HG03196 (cell line): ENCODE measurements around the gene FAM117A.

Experiments
- ATAC-seq: cut with Tn5 transposase; IDR thresholded peaks from one replicate; pipeline ENCODE4 v1.9.1; 2021; ENCODE audit not compliant: unreplicated experiment

The FAM117A gene

GRCh38 chr17:49715216-49715615, 48.7 kb downstream of the FAM117A start:
- no peak for ATAC-seq

DNA sequence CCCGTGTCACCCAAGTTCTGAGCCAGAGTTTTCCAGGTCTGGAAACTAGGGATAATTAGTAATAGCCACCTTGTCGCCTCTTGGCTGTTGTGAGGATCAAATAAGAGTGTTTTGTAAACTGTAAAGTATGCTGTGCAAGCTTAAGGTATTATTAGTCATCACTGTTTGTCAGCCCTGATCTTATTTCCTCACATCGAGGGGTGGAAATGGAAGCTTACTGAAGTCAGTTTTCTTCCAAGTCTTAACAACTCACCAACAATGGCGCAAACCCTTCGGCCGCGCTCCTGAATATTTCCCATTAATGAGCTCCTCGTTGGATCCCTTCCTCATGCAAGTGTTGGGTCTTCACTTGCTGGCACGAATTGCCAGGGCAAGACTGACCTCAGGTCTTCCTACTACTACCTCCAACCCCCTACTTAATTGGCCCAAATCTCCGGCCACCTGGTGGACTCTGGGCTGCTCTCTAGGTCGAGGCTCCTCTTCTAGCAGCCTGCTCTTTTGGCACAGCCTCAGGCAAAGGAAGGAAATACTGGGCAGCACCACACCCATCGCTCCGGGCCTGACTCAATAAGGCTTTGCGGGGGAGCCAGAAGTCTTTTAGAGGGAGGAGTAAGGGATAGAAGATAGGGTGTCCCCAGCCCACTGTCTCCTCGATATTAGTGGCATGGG, 55.3 kb downstream of the FAM117A start:
- no peak for ATAC-seq

DNA sequence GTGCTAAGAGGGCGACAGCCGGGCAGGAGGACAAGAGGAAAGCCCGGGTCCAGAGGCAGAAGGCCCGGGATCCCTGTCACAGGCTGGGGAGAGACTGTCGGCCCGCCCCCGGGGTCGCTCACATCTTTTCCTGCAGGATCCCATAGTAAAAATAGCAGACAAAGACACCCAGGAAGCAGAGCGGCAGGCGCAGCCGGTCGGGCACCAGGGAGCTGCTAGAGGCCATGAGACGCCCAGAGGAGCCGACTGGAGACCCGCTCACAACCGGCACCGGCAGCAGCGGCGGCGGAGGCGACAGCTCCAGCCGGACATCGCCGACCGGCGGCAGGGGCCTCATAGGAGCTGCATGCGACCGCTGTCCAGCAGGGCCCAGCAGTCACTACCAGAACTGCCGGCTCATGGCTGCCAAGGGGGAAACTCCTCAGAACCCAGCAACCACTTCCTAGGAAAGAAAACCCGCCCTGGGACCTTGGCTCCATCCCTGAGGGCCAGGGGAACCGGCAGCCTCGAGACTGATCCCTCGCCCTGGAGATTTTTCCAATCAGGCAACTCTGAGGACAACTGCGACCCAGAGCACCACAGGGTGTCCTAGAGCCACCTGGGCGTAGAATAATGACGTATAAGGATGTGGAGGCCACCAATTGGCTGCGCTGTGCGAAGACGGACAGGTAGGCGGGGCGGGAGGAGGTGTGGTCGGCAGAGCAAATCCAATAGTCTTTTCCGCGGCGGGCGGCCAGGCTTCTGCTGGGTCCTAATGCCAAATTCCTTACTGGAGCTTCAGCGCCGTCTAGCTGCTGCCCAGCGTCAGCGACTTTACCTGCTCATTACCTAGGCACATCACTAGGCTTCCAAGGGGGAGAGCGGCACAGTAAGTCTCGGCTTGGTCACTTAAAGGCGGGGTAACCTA, 56.1 kb downstream of the FAM117A start, which contains the start of gene SLC35B1:
Gene SLC35B1, minus strand, starts transcription at position 357 of the 907 bp plus-strand sequence. Its CDS starts 131 bp downstream, at position 226.
- ATAC-seq: peak; percentile 85

DNA sequence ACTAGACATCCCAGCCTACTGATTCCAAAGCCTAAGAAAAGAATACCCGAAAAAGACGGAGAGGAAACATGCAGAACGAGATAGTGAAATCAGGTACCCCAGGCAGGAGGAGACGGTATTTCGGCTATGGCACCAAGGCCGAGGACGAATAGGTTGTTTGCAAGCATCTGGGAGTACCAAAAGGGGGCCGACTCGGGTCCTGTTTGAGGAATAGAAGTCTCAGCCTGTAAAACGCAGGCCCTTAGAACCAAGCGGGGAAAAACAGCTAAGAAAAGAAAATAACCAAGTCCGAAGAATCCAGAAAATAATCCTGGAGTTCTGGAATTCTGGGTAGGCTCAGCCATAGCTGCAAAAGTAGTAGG, 56.7 kb downstream of the FAM117A start:
- ATAC-seq: no peak

DNA sequence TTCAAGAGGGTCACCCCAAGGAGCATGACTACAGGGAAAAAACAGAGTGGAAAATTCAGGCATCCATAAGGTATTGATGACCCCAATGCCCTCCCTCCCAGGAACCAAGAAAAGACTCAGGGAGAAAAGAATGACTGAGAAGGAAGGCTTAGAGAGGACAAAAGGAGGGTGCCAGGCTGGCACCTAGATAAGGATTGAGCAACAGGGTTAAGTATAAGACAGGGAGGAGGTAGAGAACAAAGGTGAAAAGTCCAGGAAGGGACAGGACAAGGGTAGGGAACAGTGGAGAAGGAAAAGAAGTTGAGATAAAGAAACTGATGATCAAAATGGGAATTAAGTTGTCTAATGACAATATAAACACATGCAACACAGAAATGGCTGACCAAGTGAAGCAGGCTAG, 58.7 kb downstream of the FAM117A start:
- ATAC-seq: no peak

GRCh38 chr17:49703557-49704277, 60.2 kb downstream of the FAM117A start:
- no peak for ATAC-seq

DNA sequence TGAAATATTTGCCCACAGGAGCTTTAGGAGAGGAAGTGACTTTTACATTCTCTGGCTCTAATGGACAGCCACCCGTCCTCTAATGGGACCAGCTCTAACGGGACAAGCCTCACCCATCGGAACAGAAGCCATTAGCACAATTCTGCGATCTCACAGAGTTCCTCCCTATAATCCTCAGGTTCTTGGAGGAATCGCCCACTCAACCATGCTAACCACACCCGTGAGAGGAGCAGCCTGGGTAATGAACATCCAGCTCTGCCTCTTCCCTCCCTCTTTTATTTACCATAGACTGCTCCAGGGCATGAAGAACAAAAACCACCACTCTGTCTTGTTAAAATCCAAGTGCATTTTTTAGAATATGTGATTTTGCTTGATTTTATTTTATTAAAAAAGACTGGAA, 63.0 kb downstream of the FAM117A start:
- ATAC-seq: no peak

DNA sequence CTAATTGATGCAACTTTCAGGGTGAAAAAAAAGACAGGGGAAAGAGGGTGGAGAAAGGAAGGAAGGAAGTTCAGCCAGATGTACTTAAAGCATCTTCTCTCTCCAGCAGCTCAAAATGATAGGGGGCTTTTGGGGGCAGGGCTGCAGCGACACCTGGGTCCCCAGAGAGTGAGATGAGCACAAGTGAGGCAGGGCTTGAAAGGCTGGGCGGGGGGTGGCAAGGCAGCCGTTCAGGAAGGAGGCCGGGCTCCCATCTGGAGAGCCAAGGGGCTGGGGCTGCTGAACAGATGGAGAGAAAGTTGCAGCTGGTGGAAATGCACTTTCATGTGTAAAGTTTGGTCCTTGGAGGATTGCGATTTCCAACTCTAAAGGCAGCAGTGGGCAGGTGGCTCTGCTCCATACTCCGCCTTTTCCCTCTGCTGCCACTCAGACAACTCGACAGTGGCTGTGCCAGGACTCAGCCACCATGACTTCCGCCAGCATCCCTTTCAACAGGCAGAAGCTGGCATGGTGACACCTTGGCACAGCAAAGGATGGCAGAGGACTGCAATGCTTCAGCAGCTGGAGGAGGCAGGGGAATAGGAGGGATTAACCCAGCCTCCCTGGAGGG, 63.9 kb downstream of the FAM117A start:
- no peak for ATAC-seq

DNA sequence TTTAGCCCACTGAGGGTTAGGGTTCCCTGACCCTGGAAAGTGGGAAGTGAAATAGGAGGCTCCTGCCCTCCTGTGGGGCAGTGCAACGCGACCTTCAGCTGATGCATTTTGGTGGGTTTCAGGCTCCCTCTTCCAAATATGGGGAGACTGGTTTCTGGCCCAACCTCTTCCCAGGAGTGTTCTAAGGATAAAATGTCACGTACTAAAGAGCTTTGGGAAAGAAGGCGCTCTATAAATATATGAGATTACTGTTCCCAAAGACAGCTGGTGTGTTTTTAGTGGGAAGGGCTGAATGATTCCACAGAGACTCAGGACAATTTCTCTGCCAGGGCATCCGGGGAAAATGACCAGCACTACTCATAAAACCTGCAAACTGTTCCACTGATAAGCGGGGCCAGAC, 65.9 kb downstream of the FAM117A start:
- no peak for ATAC-seq

DNA sequence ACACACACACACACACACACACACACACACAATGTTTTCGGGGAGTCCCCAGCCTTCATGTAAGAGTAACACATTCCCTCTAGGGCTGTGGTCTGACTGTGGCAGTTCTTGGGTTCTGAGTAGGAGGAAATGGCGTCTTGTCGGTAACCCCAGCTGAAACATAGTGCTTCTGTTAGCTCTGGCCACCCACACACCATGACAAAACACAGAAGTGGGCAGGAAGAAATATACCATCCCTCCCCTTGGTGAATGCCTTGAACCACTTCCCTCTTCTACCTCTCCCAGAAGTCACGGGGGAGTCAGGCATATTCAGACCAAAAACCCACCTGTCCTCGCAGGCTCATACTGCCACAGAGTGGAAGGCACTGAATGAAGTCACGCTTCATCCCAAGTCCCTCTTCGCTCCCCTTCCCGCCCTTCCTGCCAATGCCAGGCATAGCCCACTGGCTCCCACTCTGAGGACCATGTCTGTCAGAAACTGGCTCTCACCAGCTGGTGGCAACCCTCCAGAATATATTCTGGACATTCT, 67.6 kb downstream of the FAM117A start:
- ATAC-seq: no peak

DNA sequence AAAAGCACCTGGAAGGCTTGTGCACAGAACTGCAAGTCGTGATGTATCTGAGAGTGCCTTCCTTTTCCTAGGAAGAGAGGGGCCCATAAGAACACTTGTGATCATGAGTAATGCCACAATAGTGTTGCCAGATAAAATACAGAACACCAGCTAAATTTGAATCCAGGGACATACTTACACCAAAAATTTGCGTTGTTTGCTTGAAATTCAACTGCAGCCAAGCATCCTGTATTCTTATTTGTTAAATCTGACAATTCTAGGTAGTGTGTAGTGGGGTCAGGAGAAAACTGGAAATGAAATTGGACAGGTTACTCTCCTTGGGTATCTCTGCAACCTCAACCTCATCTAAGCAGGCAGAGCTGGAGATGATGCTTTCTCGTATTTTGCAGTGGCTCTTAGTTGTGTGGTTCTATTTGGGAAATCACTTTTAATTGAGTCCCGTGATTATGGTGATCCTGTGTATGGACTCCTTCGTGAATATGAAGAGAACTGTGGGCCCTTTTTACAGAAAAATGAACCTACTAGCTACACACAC, 68.2 kb downstream of the FAM117A start:
- ATAC-seq: no peak

DNA sequence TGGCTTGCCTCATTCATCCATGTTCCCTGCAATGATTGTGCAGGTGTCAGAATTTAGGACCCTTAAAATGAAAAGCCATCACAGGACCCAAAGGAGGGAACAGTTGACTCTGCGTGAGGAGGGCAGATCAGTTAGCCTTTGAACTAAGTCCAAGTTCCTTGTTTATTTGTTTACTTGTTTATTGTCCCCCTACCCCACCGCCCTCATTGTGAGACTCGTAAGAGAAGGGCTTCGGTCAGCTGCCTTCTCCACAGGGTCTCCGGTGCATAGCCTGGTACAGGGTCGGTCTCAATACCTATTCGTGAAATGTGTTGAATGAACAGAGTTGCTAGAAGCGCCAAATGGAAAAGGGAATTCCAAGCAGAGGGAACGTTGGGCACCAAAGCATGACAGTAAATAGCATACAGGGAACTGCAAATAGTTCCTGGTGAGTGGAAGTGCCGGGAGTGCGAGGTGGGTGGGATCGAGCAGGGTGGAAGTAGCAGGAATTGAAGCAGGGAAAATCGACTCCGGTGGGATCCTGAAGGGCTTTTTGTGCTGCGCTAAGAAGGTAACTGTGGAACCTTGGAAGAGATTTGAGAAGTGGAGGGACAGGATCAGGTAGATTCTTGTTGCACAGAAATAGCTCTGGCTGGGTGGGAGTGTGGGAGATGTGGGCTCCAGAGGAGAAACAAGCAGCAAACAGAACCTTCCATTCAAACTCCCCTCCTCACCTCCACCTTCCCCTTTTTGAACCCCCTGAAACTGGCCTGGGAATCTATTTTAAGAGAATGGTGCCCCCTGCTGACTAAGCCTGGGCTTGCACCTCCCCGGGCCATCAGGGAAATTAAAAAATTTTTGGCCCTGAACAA, 68.9 kb downstream of the FAM117A start:
- no peak for ATAC-seq

GRCh38 chr17:49692751-49693150, 71.2 kb downstream of the FAM117A start:
- ATAC-seq: no peak

GRCh38 chr17:49691677-49692191, 72.2 kb downstream of the FAM117A start:
- no peak for ATAC-seq

DNA sequence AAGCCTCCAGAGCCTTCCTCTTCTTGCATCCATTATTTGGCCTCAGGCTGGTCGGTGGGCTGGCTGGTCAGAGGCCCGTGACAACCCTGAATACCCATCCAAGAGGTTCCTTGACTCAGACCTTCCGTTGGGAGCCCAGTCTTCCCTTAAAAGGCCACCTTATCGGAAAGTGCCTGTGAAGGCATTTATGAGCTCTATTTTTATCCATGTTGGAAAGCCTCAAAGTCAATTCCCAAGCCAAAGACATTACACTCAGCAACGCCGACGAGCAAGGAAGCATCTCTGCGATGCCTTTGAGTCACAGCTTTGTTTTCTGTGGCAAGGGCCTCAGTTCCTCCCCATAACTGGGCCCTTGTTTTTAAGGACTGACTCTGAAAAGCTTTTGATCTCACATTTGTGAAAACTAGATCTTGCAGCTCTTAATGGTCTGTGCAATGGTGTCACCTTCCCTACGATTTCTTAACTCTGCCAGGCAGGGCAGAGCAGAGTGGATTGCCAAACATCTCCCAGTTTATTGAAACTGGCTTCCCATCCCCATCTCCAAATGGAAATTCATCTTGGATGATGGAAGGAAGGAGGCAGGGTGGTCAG, 72.8 kb downstream of the FAM117A start:
- ATAC-seq: no peak

- no peak for ATAC-seq
Observed at GRCh38 chr17:49690256-49690655, 73.7 kb downstream of the FAM117A start.

GRCh38 chr17:49688848-49689247, 75.1 kb downstream of the FAM117A start:
- no peak for ATAC-seq

DNA sequence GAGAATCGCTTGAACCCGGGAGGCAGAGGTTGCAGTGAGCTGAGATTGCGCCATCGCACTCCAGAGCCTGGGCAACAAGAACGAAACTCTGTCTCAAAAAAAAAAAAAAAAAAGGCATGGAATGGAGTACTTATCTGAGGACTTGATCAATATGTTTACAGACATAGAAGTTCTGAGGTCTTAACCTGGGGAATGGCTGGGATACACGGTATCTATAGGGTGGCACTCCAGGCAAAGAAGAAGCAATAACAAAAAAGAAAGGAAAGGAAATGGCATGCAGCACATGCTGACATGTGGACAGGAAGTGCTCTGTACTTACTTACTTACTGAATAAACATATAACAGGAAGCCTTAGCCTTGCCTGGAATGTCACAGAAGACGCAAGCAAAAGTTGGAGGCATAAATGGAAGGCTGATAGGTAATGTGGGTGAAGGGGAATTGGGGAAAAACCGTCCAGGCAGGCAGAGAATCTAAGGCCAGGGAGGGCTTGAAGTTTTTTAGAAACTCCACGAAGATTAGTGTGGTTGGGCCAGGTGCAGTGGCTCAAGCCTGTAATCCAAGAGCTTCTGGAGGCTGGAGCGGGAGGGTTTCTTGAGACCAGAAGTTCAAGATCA, 75.9 kb downstream of the FAM117A start:
- no peak for ATAC-seq
